Measurements from ENCODE around the gene SMCHD1. TPM values are rescaled to one million over a fixed set of nuclear protein-coding genes. Genes with fewer than 3 reads are reported as not detected.

Gene SMCHD1
- total RNA-seq, 1 donor from 2014 or later, result 25.9 TPM

DNA sequence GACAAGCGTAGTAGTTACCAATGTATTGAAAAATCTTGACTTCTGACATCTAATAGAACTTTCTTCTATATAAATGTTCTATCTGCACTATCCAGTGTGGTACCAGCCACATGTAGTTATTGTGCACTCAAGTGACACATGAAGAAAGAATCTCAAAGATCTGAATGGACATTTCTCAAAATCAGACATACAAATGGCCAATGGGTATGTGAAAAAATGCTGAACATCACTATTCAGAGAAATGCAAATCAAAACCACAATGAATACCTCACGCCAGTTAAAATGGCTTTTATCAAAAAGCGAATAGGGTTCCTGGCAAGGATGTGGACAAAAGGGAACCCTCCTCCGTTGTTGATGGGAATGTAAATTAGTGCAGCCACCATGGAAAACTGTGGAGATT lies 37.5 kb upstream of the SMCHD1 start:
- TF ChIP-seq, protein P1, sequence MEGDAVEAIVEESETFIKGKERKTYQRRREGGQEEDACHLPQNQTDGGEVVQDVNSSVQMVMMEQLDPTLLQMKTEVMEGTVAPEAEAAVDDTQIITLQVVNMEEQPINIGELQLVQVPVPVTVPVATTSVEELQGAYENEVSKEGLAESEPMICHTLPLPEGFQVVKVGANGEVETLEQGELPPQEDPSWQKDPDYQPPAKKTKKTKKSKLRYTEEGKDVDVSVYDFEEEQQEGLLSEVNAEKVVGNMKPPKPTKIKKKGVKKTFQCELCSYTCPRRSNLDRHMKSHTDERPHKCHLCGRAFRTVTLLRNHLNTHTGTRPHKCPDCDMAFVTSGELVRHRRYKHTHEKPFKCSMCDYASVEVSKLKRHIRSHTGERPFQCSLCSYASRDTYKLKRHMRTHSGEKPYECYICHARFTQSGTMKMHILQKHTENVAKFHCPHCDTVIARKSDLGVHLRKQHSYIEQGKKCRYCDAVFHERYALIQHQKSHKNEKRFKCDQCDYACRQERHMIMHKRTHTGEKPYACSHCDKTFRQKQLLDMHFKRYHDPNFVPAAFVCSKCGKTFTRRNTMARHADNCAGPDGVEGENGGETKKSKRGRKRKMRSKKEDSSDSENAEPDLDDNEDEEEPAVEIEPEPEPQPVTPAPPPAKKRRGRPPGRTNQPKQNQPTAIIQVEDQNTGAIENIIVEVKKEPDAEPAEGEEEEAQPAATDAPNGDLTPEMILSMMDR (conservative IDR thresholded peaks at IDR 0.05; ENCODE audit: low read depth, low read length), result no peak
- no peak overlapping the region for H3K4me3 ChIP-seq (ENCODE audit: low read depth, low read length)
- no peak for DNase-seq (ENCODE audit: low read depth)

DNA sequence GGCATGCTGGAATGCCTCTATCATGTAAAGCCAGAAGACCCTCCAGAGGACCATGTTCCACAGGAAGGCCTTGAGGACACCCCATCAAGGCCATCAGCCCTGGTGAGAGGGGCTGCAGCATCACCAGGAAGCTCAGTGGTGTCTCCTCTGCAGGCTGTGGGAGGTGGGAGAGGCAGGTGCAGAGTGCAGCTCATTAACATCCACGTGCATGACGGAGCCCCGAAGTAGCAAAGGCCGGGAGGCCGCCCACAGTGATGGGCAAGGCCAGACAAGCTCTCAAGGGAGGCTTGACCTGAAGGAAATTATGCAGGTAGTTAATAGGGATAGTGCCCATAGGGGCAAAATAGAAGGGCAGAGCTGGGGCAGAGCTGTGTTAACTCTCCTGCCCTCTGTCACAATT lies 30.3 kb upstream of the SMCHD1 start:
- H3K4me3 ChIP-seq (ENCODE audit: low read depth, low read length), result no peak overlapping the region
- TF ChIP-seq, protein P1 (conservative IDR thresholded peaks at IDR 0.05; ENCODE audit: low read depth, low read length), result no peak
- no peak for DNase-seq (ENCODE audit: low read depth)

DNA sequence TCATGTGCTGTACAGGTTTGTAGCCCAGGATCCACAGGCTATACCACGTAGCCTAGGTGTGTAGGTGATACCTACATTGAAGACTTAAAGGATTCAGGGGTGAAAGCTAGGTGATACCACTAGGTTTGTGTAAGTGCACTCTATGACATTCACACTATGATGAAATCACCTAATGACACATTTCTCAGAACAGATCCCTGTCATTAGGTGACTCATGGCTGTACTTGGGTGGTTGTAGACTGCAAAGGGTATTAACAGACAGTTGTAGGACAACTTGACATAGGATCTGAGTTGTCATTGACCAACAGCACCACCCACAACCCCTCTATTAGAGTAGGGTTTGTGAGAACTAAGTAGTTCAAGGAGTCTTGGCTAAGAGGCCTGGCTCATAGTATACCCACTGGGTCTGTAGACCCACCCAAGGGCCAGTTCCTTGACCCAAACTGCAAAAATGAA lies 27.7 kb upstream of the SMCHD1 start:
- DNase-seq (ENCODE audit: low read depth), result peak; percentile 41
- H3K4me3 ChIP-seq (ENCODE audit: low read depth, low read length), result no peak overlapping the region
- TF ChIP-seq, protein P1 (conservative IDR thresholded peaks at IDR 0.05; ENCODE audit: low read depth, low read length), result no peak

DNA sequence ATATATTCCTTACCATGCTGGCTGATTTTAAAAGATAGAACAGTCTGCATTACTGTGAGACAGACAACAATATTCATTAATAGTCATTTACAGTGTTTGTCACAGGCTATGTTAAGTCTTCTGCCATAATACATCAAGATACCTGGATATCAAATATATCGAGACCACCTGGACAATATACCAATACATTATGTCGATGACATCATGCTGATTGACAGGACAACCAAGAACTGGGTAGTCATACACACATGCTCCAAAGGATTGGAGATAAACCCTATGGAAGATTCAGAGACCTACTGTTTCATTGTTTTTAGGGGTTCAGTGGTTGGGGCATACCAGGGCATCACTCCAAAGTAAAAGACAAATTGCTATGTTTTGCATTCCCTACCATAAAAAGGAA lies 26.5 kb upstream of the SMCHD1 start:
- no peak overlapping the region for H3K4me3 ChIP-seq (ENCODE audit: low read depth, low read length)
- TF ChIP-seq, protein P1 (conservative IDR thresholded peaks at IDR 0.05; ENCODE audit: low read depth, low read length), result no peak
- no peak for DNase-seq (ENCODE audit: low read depth)

DNA sequence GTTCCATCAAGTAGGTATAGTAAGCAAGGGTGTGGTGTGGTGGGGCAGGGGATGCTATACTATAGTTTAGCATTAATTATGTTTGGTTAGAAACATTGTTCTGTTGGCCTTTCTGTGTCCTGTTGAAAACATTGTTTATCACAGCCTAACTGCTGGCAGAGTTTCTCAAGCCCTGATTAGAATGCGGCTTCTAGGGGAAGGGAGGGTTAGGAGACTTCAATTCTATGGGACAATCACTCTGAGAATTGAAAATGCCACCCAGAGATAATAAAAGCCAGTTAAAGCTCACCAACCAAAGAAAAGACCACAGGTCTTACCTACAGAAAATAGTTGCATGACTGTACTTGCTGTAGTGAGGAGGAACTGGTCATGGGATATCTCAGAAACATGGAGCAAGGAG lies 19.9 kb upstream of the SMCHD1 start:
- TF ChIP-seq, protein P1 (conservative IDR thresholded peaks at IDR 0.05; ENCODE audit: low read depth, low read length), result no peak
- H3K4me3 ChIP-seq (ENCODE audit: low read depth, low read length), result no peak overlapping the region
- DNase-seq (ENCODE audit: low read depth), result no peak

DNA sequence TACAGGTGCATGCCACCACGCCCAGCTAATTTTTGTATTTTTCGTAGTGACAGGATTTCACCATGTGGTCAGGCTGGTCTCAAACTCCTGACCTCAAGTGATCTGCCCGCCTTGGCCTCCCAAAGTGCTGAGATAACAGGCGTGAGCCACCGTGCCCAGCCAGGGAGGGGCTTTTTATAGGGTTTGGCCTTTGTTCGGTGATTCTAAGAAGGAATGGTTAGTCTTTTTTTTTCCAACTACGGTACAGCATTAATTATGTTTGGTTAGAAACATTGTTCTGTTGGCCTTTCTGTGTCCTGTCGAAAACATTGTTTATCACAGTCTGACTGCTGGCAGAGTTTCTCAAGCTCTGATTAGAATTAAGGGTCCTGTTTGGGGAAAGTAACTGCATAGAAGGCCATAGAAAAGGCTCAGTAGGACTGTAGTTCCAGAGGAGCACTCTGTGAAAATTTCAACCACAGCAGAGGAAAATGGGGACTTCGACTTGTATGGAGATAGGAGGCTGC lies 19.3 kb upstream of the SMCHD1 start:
- no peak for DNase-seq (ENCODE audit: low read depth)
- TF ChIP-seq, protein P1 (conservative IDR thresholded peaks at IDR 0.05; ENCODE audit: low read depth, low read length), result no peak
- no peak overlapping the region for H3K4me3 ChIP-seq (ENCODE audit: low read depth, low read length)

DNA sequence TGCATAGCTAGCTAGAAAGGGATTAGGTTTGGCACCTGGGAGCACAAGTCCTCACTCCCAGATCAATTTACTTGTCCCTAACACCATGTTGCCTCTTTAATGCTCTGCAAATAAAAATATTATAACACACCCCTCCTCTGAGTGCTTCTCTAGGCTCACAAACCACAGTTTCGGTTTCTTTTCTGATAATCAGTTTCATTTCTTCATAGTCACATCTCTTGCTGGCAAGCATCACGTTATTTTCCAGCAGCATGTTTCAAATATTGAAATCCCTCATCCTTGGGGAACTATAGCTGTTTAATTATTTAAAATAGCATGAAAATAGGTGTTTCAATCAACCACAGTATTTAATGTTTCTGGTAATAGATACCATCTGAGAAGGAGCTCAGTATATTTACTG lies 13.9 kb upstream of the SMCHD1 start:
- TF ChIP-seq, protein P1 (conservative IDR thresholded peaks at IDR 0.05; ENCODE audit: low read depth, low read length), result no peak
- no peak for DNase-seq (ENCODE audit: low read depth)
- H3K4me3 ChIP-seq (ENCODE audit: low read depth, low read length), result no peak overlapping the region
